Activated B cell treated with CpG ODN at 0.5 μM for 24 hours (primary cell): ENCODE measurements around the gene PSMD3. TPM values are rescaled to one million over a fixed set of nuclear protein-coding genes. Genes with fewer than 3 reads are reported as not detected.

ENCODE experiments used
- ATAC-seq: fragments of 200-7000 bp; cut with Tn5 transposase; one replicate; pipeline ENCODE4 v1.10.0; 2021; ENCODE audit warnings: low read depth, mild to moderate bottlenecking, moderate library complexity
- CTCF ChIA-PET: fragments of 350-600 bp; sonication (Branson Sonifier 250); formaldehyde crosslinking; loops from one replicate; lab custom pipeline; 2021; ENCODE audit warnings: antibody characterized with exemption; lab: Charles Lee
- POLR2A ChIA-PET: fragments of 350-600 bp; sonication (Branson Sonifier 250); formaldehyde crosslinking; loops from one replicate; lab custom pipeline; 2021; ENCODE audit warnings: antibody characterized with exemption; lab: Charles Lee
- DNase-seq: peaks from one replicate; pipeline ENCODE4 v3.0.0; 2022
- H3K27ac Mint-ChIP-seq: one replicate; pipeline ENCODE4 v1.8.0; 2020; ENCODE audit warnings: mixed read lengths
- H3K27me3 Mint-ChIP-seq: one replicate; pipeline ENCODE4 v1.8.0; 2021; ENCODE audit warnings: mixed read lengths
- H3K36me3 Mint-ChIP-seq: one replicate; pipeline ENCODE4 v1.8.0; 2021; ENCODE audit warnings: low read depth, mixed read lengths
- H3K4me1 Mint-ChIP-seq: one replicate; pipeline ENCODE4 v1.8.0; 2021; ENCODE audit warnings: mixed read lengths
- H3K4me3 Mint-ChIP-seq: one replicate; pipeline ENCODE4 v1.8.0; 2020; ENCODE audit warnings: mild to moderate bottlenecking, mixed read lengths
- H3K9me3 Mint-ChIP-seq: one replicate; pipeline ENCODE4 v1.8.0; 2020; ENCODE audit warnings: mixed read lengths
- CTCF ChIP-seq: fragments of 200-600 bp; IDR thresholded peaks from one replicate; pipeline ENCODE4 v1.8.0; 2022; ENCODE audit warnings: antibody characterized with exemption, mild to moderate bottlenecking
- intact Hi-C: fragments of 100-400 bp; cut with micrococcal nuclease; formaldehyde crosslinking; loops from one replicate; pipeline ENCODE4 v1.15.1; 2024
- total RNA-seq: library from RNA; stranded (reverse); gene quantifications from 2 replicates; pipeline ENCODE4 v1.2.3, GENCODE V29; 2022

The PSMD3 gene
- total RNA-seq, 1 donor from 2014 or later: 127 TPM

- H3K4me3 Mint-ChIP-seq: no peak overlapping the region
- intact Hi-C loops: no loop called here
- no peak for TF ChIP-seq CTCF
- CTCF ChIA-PET: no interaction called here
- ATAC-seq (no peak), DNase-seq (no peak)
- no peak overlapping the region for H3K27ac Mint-ChIP-seq
- H3K36me3 Mint-ChIP-seq: no peaks in the 10 kb centered on the region
- POLR2A ChIA-PET: no interaction called here
- peaks cover 7% of the 10 kb centered on the region for H3K4me1 Mint-ChIP-seq
- no peaks in the 10 kb centered on the region for H3K9me3 Mint-ChIP-seq
- peaks cover 31% of the 10 kb centered on the region for H3K27me3 Mint-ChIP-seq
These were observed 13.8 kb upstream of the PSMD3 start for GRCh38 chr17:39966771-39967170.

GRCh38 chr17:39968761-39969160 is 11.8 kb upstream of the PSMD3 start:
- no peak for TF ChIP-seq CTCF
- ChIA-PET CTCF (interaction anchor here (1.6 kb wide), 1 partner anchor 347 kb away, joined by 3 read pairs; no protein-coding TSS in a partner anchor), POLR2A (no interaction called here)
- ATAC-seq: no peak
- DNase-seq: no peak
- intact Hi-C loops: no loop called here
- no peaks in the 10 kb centered on the region for H3K9me3 Mint-ChIP-seq
- H3K36me3 Mint-ChIP-seq: no peaks in the 10 kb centered on the region
- H3K27me3 Mint-ChIP-seq: peaks cover 36% of the 10 kb centered on the region
- peaks cover 4% of the 10 kb centered on the region for H3K4me1 Mint-ChIP-seq
- H3K27ac Mint-ChIP-seq: no peak overlapping the region
- no peak overlapping the region for H3K4me3 Mint-ChIP-seq

- no peak for TF ChIP-seq CTCF
- no peak overlapping the region for H3K4me3 Mint-ChIP-seq
- CTCF ChIA-PET: no interaction called here
- POLR2A ChIA-PET: no interaction called here
- H3K27me3 Mint-ChIP-seq: peaks cover 39% of the 10 kb centered on the region
- DNase-seq (no peak), ATAC-seq (no peak)
- no peaks in the 10 kb centered on the region for H3K36me3 Mint-ChIP-seq
- intact Hi-C loops: no loop called here
- no peaks in the 10 kb centered on the region for H3K4me1 Mint-ChIP-seq
- H3K27ac Mint-ChIP-seq: no peak overlapping the region
- H3K9me3 Mint-ChIP-seq: no peaks in the 10 kb centered on the region
These were observed 11.2 kb upstream of the PSMD3 start for GRCh38 chr17:39969375-39969774.

- no peaks in the 10 kb centered on the region for H3K36me3 Mint-ChIP-seq
- no peak overlapping the region for H3K27ac Mint-ChIP-seq
These were observed 10.4 kb upstream of the PSMD3 start for GRCh38 chr17:39970157-39970692.

GRCh38 chr17:39971076-39971603 is 9.5 kb upstream of the PSMD3 start:
- intact Hi-C loops: no loop called here
- no peaks in the 10 kb centered on the region for H3K9me3 Mint-ChIP-seq
- H3K4me3 Mint-ChIP-seq: no peak overlapping the region
- POLR2A ChIA-PET: interaction anchor here (0.7 kb wide), 1 partner anchor 275 kb away, joined by 3 read pairs; no protein-coding TSS in a partner anchor
- peaks cover 41% of the 10 kb centered on the region for H3K27me3 Mint-ChIP-seq
- no peaks in the 10 kb centered on the region for H3K36me3 Mint-ChIP-seq
- TF ChIP-seq CTCF: no peak
- H3K27ac Mint-ChIP-seq: no peak overlapping the region
- CTCF ChIA-PET: no interaction called here
- DNase-seq (no peak), ATAC-seq (no peak)
- H3K4me1 Mint-ChIP-seq: no peaks in the 10 kb centered on the region

More at GRCh38 chr17:39970157-39970692, 10.4 kb upstream of the PSMD3 start:
- no peaks in the 10 kb centered on the region for H3K4me1 Mint-ChIP-seq
- H3K27me3 Mint-ChIP-seq: peaks cover 39% of the 10 kb centered on the region
- intact Hi-C loops: no loop called here
- ATAC-seq (no peak), DNase-seq (no peak)
- H3K9me3 Mint-ChIP-seq: no peaks in the 10 kb centered on the region
- CTCF ChIA-PET: no interaction called here
- POLR2A ChIA-PET: interaction anchor here (0.7 kb wide), 1 partner anchor 274 kb away, joined by 3 read pairs; no protein-coding TSS in a partner anchor
- TF ChIP-seq CTCF: no peak
- H3K4me3 Mint-ChIP-seq: no peak overlapping the region
